HepG2 (cell line): Measurements from ENCODE around the gene RABEP2. TPM values are rescaled to one million over a fixed set of nuclear protein-coding genes. Genes with fewer than 3 reads are reported as not detected.

Experiments
- AKAP8 ChIP-seq: sonication (generic); formaldehyde crosslinking; IDR thresholded peaks from 2 replicates; pipeline ENCODE4 v1.5.1; 2020; ENCODE audit warnings: mild to moderate bottlenecking, missing genetic modification reagents
- CCDC6 ChIP-seq: sonication (generic); formaldehyde crosslinking; IDR thresholded peaks from 2 replicates; pipeline ENCODE4 v1.8.1; 2022; ENCODE audit warnings: mild to moderate bottlenecking, missing genetic modification reagents, moderate library complexity
- FOXA1 ChIP-seq, 2 experiments: fragments of 450-650 bp in 1 of 2; sonication (generic) in 1 of 2; formaldehyde crosslinking in 1 of 2; IDR thresholded peaks; 2 replicates each; pipeline versions ENCODE4 v1.4.0 to v1.6.1; 2016 to 2020; ENCODE audit warnings: missing genetic modification reagents in 1 of 2
- RBFOX2 ChIP-seq: fragments of 200-400 bp; formaldehyde crosslinking; IDR thresholded peaks from 2 replicates; pipeline ENCODE4 v1.6.1; 2017; ENCODE audit warnings: low read depth, mild to moderate bottlenecking, low read length
- RFXAP ChIP-seq: sonication (generic); formaldehyde crosslinking; IDR thresholded peaks from 2 replicates; pipeline ENCODE4 v1.4.0; 2020; ENCODE audit warnings: missing genetic modification reagents, borderline replicate concordance
- TOPORS ChIP-seq: sonication (generic); formaldehyde crosslinking; IDR thresholded peaks from 2 replicates; pipeline ENCODE4 v1.8.0; 2023; ENCODE audit warnings: mild to moderate bottlenecking, missing genetic modification reagents
- ZBTB20 ChIP-seq: sonication (generic); formaldehyde crosslinking; IDR thresholded peaks from 2 replicates; pipeline ENCODE4 v1.8.1; 2023; ENCODE audit warnings: missing genetic modification reagents, low read depth, mild to moderate bottlenecking, borderline replicate concordance
- ZBTB8A ChIP-seq: sonication (generic); formaldehyde crosslinking; IDR thresholded peaks from 2 replicates; pipeline ENCODE4 v1.4.0; 2020; ENCODE audit warnings: mild to moderate bottlenecking, low read depth, missing genetic modification reagents, borderline replicate concordance
- ZMYM3 ChIP-seq: sonication (generic); formaldehyde crosslinking; IDR thresholded peaks from 2 replicates; pipeline ENCODE4 v1.5.1; 2020; ENCODE audit warnings: mild to moderate bottlenecking, missing genetic modification reagents
- ZNF20 ChIP-seq: sonication (generic); formaldehyde crosslinking; IDR thresholded peaks from 2 replicates; pipeline ENCODE4 v1.4.0; 2020; ENCODE audit warnings: mild to moderate bottlenecking, moderate library complexity, missing genetic modification reagents
- polyA plus RNA-seq, 8 experiments: library from polyadenylated mRNA; depleted of rRNA in 3 of 8; stranded (reverse) in 7 of 8; unstranded in 1 of 8; fragments of >200 nt; fragmentation: Illumina TruSeq in 4 of 8; extraction: Trizol in 4 of 8; gene quantifications; 2 replicates each; pipeline versions ENCODE4 v1.2.1 to v1.2.3, GENCODE V29; 2011 to 2016; ENCODE audit warnings: low read depth in 4 of 8, missing spikeins in 1 of 8, mixed read lengths in 1 of 8; ENCODE audit not compliant: insufficient read depth in 1 of 8
- total RNA-seq, 5 experiments: library from RNA; depleted of rRNA; stranded (reverse); fragments of >200 nt; fragmentation: Illumina TruSeq; extraction: Trizol; gene quantifications; 2 replicates each; pipeline ENCODE4 v1.2.3, GENCODE V29; 2016; ENCODE audit warnings: low read depth in 1 of 5
- TF ChIP-seq, protein P1 (sequence below): sonication (generic); formaldehyde crosslinking; IDR thresholded peaks from 2 replicates; pipeline ENCODE4 v1.4.0; 2020; ENCODE audit warnings: missing genetic modification reagents
- TF ChIP-seq, protein P2 (sequence below): sonication (generic); formaldehyde crosslinking; IDR thresholded peaks from 2 replicates; pipeline ENCODE4 v1.5.0; 2020; ENCODE audit warnings: missing genetic modification reagents
- TF ChIP-seq, protein P3 (sequence below): IDR thresholded peaks from 2 replicates; pipeline ENCODE4 v1.6.1; 2016
- TF ChIP-seq, protein P4 (sequence below): sonication (generic); formaldehyde crosslinking; IDR thresholded peaks from 2 replicates; pipeline ENCODE4 v1.4.0; 2020; ENCODE audit warnings: low read depth, missing genetic modification reagents
- TF ChIP-seq, protein P5 (sequence below): sonication (generic); formaldehyde crosslinking; IDR thresholded peaks from 2 replicates; pipeline ENCODE4 v1.4.0; 2020; ENCODE audit warnings: missing genetic modification reagents

Gene RABEP2
- total and polyA plus RNA-seq, 2 of the 13 experiments (the other 11 are each of a cell fraction or from before 2014, with no cell fraction given), result 10.8 to 18.4 TPM

DNA sequence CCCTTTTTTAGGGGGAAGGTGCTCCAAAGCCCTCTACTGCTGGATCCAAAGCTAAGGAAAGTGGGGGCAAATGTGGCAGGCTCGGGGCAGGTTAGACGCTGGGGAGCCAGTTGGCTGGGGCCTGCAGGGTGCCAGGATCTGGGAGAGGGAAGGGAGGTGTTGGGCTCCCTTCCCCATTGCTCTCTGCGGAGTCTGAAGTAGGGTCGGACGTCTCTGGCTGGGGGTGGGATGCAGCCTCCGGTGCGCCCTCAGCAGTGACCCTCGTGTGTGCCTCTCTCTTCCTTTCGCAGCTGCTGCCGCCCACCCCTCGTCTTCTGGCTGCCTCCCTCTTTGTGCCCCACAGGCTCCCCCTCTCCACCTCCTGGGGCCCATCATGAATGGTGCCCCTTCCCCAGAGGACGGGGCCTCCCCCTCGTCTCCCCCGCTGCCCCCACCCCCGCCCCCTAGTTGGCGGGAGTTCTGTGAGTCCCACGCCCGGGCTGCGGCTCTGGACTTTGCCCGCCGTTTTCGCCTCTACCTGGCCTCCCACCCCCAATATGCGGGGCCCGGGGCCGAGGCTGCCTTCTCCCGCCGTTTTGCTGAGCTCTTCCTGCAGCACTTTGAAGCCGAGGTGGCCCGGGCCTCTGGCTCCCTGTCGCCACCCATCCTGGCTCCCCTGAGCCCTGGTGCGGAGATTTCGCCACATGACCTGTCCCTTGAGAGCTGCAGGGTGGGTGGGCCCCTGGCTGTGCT is 59.1 kb downstream of the RABEP2 start (continued):
- TF ChIP-seq, protein P1, sequence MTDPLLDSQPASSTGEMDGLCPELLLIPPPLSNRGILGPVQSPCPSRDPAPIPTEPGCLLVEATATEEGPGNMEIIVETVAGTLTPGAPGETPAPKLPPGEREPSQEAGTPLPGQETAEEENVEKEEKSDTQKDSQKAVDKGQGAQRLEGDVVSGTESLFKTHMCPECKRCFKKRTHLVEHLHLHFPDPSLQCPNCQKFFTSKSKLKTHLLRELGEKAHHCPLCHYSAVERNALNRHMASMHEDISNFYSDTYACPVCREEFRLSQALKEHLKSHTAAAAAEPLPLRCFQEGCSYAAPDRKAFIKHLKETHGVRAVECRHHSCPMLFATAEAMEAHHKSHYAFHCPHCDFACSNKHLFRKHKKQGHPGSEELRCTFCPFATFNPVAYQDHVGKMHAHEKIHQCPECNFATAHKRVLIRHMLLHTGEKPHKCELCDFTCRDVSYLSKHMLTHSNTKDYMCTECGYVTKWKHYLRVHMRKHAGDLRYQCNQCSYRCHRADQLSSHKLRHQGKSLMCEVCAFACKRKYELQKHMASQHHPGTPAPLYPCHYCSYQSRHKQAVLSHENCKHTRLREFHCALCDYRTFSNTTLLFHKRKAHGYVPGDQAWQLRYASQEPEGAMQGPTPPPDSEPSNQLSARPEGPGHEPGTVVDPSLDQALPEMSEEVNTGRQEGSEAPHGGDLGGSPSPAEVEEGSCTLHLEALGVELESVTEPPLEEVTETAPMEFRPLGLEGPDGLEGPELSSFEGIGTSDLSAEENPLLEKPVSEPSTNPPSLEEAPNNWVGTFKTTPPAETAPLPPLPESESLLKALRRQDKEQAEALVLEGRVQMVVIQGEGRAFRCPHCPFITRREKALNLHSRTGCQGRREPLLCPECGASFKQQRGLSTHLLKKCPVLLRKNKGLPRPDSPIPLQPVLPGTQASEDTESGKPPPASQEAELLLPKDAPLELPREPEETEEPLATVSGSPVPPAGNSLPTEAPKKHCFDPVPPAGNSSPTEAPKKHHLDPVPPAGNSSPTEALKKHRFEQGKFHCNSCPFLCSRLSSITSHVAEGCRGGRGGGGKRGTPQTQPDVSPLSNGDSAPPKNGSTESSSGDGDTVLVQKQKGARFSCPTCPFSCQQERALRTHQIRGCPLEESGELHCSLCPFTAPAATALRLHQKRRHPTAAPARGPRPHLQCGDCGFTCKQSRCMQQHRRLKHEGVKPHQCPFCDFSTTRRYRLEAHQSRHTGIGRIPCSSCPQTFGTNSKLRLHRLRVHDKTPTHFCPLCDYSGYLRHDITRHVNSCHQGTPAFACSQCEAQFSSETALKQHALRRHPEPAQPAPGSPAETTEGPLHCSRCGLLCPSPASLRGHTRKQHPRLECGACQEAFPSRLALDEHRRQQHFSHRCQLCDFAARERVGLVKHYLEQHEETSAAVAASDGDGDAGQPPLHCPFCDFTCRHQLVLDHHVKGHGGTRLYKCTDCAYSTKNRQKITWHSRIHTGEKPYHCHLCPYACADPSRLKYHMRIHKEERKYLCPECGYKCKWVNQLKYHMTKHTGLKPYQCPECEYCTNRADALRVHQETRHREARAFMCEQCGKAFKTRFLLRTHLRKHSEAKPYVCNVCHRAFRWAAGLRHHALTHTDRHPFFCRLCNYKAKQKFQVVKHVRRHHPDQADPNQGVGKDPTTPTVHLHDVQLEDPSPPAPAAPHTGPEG (CRISPR knock-in tag), result no peak
- TF ChIP-seq TOPORS (CRISPR knock-in tag) (no peak), FOXA1 (IDR thresholded peaks at IDR 0.05) (no peak), FOXA1 (CRISPR knock-in tag; IDR thresholded peaks at IDR 0.05) (no peak), RFXAP (0 out of 2 replicates have a peak, but pooled peaks have one; percentile 4), ZBTB8A (no peak), RBFOX2 (peak; percentile 76), ZNF20 (CRISPR knock-in tag) (no peak), AKAP8 (CRISPR knock-in tag) (peak; percentile 35; the same call in 1 of the 2 replicates), ZMYM3 (CRISPR knock-in tag) (peak; percentile 49; the same call in 1 of the 2 replicates), ZBTB20 (peak; percentile 70; the same call in 1 of the 2 replicates), CCDC6 (CRISPR knock-in tag) (no peak)
- TF ChIP-seq, protein P2, sequence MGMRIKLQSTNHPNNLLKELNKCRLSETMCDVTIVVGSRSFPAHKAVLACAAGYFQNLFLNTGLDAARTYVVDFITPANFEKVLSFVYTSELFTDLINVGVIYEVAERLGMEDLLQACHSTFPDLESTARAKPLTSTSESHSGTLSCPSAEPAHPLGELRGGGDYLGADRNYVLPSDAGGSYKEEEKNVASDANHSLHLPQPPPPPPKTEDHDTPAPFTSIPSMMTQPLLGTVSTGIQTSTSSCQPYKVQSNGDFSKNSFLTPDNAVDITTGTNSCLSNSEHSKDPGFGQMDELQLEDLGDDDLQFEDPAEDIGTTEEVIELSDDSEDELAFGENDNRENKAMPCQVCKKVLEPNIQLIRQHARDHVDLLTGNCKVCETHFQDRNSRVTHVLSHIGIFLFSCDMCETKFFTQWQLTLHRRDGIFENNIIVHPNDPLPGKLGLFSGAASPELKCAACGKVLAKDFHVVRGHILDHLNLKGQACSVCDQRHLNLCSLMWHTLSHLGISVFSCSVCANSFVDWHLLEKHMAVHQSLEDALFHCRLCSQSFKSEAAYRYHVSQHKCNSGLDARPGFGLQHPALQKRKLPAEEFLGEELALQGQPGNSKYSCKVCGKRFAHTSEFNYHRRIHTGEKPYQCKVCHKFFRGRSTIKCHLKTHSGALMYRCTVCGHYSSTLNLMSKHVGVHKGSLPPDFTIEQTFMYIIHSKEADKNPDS (CRISPR knock-in tag), result 0 out of 2 replicates have a peak, but pooled peaks have one; percentile 47
- TF ChIP-seq, protein P3, sequence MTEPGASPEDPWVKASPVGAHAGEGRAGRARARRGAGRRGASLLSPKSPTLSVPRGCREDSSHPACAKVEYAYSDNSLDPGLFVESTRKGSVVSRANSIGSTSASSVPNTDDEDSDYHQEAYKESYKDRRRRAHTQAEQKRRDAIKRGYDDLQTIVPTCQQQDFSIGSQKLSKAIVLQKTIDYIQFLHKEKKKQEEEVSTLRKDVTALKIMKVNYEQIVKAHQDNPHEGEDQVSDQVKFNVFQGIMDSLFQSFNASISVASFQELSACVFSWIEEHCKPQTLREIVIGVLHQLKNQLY (CRISPR knock-in tag), result no peak
- TF ChIP-seq, protein P4, sequence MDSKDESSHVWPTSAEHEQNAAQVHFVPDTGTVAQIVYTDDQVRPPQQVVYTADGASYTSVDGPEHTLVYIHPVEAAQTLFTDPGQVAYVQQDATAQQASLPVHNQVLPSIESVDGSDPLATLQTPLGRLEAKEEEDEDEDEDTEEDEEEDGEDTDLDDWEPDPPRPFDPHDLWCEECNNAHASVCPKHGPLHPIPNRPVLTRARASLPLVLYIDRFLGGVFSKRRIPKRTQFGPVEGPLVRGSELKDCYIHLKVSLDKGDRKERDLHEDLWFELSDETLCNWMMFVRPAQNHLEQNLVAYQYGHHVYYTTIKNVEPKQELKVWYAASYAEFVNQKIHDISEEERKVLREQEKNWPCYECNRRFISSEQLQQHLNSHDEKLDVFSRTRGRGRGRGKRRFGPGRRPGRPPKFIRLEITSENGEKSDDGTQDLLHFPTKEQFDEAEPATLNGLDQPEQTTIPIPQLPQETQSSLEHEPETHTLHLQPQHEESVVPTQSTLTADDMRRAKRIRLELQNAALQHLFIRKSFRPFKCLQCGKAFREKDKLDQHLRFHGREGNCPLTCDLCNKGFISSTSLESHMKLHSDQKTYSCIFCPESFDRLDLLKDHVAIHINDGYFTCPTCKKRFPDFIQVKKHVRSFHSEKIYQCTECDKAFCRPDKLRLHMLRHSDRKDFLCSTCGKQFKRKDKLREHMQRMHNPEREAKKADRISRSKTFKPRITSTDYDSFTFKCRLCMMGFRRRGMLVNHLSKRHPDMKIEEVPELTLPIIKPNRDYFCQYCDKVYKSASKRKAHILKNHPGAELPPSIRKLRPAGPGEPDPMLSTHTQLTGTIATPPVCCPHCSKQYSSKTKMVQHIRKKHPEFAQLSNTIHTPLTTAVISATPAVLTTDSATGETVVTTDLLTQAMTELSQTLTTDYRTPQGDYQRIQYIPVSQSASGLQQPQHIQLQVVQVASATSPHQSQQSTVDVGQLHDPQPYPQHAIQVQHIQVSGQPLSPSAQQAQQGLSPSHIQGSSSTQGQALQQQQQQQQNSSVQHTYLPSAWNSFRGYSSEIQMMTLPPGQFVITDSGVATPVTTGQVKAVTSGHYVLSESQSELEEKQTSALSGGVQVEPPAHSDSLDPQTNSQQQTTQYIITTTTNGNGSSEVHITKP, result no peak
- TF ChIP-seq, protein P5, sequence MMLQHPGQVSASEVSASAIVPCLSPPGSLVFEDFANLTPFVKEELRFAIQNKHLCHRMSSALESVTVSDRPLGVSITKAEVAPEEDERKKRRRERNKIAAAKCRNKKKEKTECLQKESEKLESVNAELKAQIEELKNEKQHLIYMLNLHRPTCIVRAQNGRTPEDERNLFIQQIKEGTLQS (CRISPR knock-in tag), result no peak
